Anterior cingulate cortex (tissue), 58 donors: ENCODE measurements around the gene HOXB7.

Experiments
- DNase-seq, 58 donors: peaks; one replicate each; lab custom pipeline; 2025; lab: John Stamatoyannopoulos, UW

HOXB7 gene

DNA sequence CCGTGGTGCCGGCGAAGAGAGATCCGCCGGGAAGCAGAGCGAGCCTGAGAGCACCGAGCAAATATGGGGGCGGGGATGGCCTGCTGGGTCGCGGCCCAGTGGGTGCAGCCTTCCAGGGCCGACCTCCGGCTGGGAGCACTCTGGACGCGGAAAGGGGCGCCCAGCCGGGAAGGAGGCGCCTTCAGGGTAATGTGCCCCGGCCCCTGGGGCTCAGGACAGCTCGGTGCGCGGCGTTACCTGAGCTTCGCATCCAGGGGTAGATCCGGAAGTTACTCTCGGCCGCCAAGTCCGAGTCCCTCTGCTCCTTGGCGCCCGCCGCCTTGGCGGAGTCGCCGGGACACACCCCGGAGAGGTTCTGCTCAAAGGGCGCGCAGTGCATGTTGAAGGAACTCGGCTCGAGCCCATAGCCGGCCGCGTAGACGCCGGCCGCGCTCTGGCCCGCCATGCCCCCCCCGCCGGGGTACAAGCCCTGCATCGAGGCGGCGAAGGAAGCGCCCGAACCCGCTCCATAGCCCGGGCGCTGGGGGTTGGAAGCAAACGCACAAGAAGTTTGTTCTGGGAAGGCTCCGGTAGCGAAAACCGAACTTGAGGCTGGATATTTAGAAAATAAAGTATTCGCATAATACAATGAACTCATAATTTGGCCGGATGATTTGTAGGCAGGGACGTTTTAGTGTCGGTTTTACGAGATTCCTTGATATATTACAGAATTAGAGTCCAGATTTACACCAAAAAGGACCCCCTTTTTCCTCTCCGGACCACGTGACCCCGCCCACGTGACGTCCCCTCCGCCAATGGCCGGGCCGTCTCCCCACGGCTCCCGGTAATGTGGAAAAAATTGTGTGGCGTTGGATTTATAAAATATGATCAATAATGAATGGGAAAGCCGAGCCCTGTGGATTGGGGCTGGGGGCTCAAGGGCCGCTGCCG lies at the start of gene HOXB7:
HOXB7 (minus strand) TSS at position 736 of the 930 bp plus-strand sequence; CDS start at position 637, 99 bp downstream.
- DNase-seq, result peak in 4 of 58 donors; percentile 1 to 10 (median 6)

DNA sequence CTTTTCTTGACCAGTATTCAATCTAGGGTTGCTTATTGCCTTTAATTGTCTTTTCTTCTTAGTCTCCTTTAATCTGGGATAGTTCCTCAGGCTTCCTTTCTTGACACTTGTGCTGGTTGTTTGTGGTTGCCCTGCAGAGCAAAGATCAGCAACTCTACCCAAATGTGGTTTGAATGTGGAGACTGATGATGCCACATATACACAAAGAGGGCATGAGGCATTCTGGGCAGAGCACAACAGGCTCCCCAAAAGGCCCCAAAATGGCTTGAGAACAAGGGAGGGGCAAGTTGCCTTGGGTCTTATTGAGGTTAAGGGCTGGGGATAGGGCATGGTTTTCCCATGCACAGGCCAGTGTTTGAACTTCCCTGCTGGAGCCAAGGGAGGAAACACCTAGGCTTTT lies 45.1 kb upstream of the HOXB7 start:
- DNase-seq, result no peak

DNA sequence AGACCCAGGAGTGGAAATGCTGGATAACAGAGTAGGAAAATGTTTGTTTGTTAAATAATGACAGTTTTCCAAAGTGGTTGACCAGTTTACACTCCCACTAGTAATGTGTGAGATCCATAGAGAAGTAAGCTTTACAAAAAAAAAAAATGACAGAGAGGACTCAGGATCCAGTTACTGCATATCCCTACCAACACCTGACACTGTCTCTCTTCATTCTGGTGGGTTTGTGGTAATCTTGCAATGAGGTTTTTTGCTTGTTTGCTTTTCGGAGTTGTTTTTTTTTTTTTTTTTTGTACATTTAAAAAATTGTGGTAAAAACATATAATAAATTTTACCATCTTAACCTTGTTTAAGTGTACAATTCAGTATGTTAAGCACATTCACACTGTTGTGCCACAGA lies 38.9 kb upstream of the HOXB7 start:
- DNase-seq, result no peak

- DNase-seq, result no peak
Measured at GRCh38 chr17:48647963-48648245, 37.1 kb upstream of the HOXB7 start.

DNA sequence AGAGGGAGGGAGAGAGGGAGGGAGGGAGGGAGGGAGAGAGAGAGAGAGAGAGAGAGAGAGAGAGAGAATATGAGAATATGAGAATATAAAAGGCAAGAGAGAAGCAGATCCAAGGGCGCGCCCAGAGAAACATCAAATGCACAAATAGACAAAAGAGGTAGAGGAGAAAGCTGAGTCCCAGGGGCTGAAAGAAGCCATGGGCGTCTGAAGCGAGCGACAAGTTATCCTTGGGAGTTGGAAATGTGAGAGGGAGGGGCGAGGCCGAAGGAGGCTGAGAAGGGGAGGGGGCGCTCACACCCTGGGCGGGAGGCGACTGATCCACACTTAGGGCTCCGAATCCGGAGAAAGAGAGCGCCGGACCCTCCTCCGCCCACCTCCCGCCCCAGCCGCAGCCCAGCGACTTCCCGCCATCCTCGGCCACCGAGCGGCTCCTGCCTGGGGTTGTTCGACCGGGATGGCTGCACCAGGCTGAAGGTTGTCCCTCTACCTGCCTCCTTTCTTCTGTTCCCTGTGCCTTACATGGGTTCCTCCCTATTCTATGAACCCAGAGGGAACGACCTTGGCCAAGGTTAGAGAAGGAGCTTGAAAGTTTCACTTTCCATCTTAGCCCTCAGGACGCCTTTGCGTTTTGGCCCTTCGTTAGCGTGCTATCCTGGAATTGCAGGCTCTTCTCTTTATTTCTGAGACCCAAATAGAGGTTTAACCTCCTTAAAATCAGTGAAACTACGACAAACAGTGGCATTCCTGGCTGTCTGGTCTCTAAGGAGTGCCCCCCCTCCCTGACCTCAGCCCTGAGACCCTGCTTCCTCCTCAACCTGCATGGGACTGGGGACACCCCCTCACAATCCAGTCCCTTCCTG lies 36.5 kb upstream of the HOXB7 start:
- DNase-seq, result no peak

DNA sequence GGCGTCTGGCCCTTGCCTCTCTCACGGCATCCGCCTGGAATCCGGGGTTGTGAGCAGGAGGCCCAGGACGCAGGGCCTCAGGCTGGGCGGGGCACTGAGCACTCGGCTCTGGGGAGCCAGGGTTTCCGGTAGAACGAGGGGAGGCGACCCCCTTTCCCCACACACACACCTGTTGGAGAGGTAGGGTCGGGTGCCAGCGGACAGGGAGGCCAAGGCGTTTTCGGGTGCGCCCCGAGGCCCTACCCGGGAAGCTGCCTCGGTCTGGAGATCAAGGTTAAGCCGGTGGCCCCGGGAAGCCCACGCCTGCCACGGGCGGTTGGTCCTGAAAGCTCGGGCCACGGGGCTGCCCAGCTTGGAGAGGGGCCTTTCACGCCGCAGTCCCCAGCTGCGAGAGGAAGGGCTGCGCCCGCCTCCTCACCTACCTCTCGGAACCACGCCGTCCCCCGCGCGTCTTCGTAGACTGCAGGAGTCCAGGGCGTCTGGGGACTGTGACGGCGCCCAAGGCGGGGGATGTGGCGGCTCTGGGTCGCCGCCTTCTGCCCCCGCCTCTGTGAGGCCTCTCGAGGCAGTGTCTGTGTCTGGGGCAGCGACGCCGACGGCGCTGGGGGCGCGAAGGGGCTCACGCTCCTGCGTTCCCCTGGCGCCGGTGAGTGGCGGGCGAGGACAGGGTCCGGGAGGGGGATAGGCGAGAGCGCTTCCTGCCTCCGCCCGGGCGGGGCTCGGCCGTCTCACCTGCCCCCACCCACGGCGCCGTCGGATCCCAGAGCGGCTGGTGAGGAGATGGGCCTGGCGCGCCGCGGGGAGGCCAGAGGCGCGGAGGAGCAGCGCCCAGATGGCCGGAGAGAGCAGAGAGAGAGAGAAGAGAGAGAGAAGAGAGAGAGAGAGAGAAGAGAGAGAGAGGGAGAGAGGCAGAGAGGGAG lies 35.6 kb upstream of the HOXB7 start:
- no peak for DNase-seq

DNA sequence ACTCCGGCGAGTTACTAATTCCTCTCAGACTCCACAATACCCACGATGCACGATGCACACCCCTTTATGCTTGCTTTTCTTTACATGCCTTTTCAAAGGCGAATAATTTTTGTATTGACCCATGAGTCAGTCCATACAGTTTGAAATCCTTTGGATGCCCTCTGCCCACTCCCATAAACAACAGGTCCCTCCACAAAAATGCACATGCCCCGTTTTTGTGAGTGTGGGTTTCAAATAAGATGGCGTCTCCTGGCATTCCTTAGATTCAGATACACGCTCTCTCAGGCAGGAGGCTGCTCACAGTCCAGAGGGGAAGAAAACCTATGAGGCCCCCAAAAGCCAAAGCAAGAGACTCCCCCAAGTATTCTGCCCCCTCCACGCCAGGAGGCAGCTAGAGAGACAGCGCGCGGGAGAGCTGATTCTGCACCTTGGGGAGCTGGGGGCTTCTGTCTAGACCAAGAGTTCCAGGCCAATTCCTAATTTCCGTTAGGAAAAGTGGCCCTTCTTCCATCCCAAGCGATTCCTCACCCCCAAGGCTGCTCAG lies 34.9 kb upstream of the HOXB7 start:
- DNase-seq, result no peak

- no peak for DNase-seq
Measured at GRCh38 chr17:48644910-48645557, 34.2 kb upstream of the HOXB7 start.

DNA sequence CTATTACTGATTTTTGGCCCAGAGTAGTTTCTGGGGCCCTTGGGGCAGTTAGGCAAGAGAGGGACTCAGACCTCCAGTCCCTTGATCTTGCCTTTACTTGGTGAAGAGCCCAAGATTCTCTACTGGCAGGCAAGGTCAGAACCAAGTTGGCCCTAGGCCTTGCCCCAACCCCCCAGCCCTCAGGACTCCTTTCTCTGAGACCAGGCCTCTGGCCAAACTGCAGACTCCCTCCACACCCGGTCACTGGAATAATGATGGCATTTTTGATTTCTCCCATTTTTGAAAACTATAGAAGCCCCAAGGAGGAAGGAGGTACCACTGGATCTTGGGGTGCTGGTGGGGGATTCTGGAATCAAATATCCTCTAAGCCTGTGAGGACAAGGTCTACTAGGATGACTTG lies 33.3 kb upstream of the HOXB7 start:
- DNase-seq, result no peak

DNA sequence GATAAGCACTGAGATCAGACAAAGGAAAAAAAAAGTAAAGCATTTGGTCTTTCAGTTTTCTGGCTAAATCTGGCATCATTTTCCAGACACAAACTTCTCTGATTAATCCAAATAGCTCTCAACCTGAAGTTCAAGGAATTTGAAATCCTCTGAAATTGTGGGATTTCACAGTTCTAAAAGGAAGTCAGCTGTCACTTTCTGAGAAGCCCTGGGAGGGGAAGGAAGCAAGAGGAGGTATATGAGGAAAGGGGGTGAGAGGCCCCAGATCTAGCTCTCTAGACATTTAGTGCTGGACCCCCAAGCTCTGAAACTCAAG lies 32.8 kb upstream of the HOXB7 start:
- no peak for DNase-seq

DNA sequence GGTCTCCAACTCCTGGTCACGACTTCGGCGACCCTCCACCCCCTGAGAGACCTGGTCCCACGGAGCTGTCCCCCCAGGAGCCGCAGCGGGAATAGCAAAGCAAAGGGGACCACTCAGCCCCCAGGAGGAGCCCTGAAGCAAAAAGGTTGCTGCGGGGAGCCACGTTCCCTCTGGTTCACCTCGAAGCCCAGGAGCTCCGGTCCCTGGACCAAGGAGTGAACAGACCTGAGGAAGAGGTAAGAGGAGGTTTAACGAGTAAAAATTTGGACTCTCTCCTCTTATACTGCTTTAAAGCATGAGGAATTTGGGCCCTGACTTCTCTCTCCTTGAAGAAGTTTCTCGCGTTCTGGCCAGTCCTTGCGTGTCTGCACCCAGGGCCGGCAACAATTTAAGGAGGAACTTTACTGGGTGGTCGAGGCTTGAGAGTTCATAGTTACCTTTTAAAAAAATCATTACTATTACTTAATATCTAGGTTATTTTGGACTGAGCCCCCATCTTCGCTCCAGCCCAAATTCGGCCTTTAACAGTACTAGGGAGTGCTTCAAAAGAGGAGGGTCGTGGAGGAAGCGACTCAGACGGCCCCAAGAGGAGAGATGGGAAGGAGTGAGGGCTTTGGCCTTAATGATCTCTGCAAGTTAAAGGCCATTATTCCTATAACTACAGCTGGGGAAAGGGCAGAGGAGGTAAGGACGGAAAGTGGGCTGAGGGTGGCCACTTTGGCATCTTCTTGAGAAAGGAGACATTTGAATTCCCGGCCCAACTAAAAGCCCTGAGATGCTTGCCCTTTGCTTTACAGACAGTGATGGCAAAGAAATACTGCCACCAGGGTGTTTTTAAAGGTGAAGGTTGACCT lies 32.3 kb upstream of the HOXB7 start:
- no peak for DNase-seq

- no peak for DNase-seq
Measured at GRCh38 chr17:48642059-48642842, 31.4 kb upstream of the HOXB7 start.

- no peak for DNase-seq
Measured at GRCh38 chr17:48641541-48642058, 30.8 kb upstream of the HOXB7 start.

DNA sequence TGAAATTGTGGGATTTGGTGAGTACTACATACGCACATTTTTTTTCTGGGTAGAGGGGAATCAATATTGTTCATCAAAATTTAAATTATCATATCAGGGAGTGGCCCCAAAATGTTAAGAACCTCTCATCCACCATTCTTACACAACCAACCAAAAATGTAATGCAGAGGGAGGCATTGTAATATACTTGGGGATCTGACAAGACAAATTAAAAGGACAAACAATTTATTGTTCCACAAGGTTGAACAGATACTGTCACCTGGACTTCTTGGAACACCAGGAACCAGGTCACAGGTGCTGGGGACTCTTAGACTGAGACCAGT lies 30.0 kb upstream of the HOXB7 start:
- DNase-seq, result no peak

GRCh38 chr17:48639982-48640857 lies 29.4 kb upstream of the HOXB7 start:
- DNase-seq, result no peak

DNA sequence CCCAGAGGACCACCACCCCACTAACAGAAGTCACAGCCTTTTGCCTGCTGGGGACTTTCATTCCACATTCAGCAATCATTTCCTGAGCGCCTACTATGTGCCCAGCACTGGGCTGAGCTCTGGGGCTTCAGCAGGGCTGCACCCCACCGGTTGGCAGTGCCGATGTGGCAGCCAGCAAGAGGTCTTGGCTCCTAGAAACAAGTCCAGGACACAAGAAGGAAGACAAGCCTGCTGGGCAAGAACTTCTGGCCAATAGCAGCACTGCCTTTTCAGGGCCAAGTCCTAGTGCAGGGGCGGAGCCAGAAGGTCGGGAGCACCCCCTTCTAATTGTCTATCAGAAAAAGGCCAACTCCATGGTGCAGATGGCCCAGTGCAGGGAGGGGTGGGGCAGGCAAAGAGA lies 28.3 kb upstream of the HOXB7 start:
- DNase-seq, result no peak
